SK-N-SH treated with all-trans-retinoic acid at 6 μM for 48 hours (cell line): ENCODE data around the gene ARRDC3.
A peak's percentile ranks its signal among the peaks of the same experiment; 100 is the strongest.

Experiments
- ATAC-seq: fragments of 200-7000 bp; cut with Tn5 transposase; 3 replicates; pipeline ENCODE4 v1.9.1; 2020; ENCODE audit warnings: mild to moderate bottlenecking, moderate library complexity
- ARNTL ChIP-seq: fragments of 450-650 bp; formaldehyde crosslinking; IDR thresholded peaks from 2 replicates; pipeline ENCODE4 v1.5.0; 2020; ENCODE audit warnings: low read depth, mild to moderate bottlenecking, moderate library complexity, borderline replicate concordance
- BACH2 ChIP-seq: fragments of 250-450 bp; sonication (Bioruptor Pico); IDR thresholded peaks from 2 replicates; pipeline ENCODE4 v1.9.0; 2021; ENCODE audit warnings: mild to moderate bottlenecking, borderline replicate concordance
- CSDC2 ChIP-seq: fragments of 250-450 bp; sonication (Bioruptor Pico); IDR thresholded peaks from 2 replicates; pipeline ENCODE4 v1.5.0; 2020; ENCODE audit warnings: mild to moderate bottlenecking, moderate library complexity
- CSRNP3 ChIP-seq: fragments of 250-450 bp; sonication (Bioruptor Pico); IDR thresholded peaks from 2 replicates; pipeline ENCODE4 v1.5.1; 2021; ENCODE audit warnings: mild to moderate bottlenecking, moderate library complexity
- ESRRG ChIP-seq: fragments of 250-450 bp; sonication (Bioruptor Pico); IDR thresholded peaks from 2 replicates; pipeline ENCODE4 v1.6.1; 2021; ENCODE audit warnings: mild to moderate bottlenecking
- GLIS3 ChIP-seq: fragments of 250-450 bp; sonication (Bioruptor Pico); IDR thresholded peaks from 2 replicates; pipeline ENCODE4 v1.5.0; 2020; ENCODE audit warnings: mild to moderate bottlenecking, moderate library complexity
- ISL1 ChIP-seq: fragments of 250-450 bp; sonication (Bioruptor Pico); IDR thresholded peaks from 2 replicates; pipeline ENCODE4 v2.1.2; 2022; ENCODE audit warnings: mild to moderate bottlenecking, moderate library complexity
- OSR1 ChIP-seq: fragments of 250-450 bp; sonication (Bioruptor Pico); IDR thresholded peaks from 2 replicates; pipeline ENCODE4 v1.8.0; 2022; ENCODE audit warnings: moderate library complexity, mild to moderate bottlenecking, inconsistent platforms
- PATZ1 ChIP-seq: fragments of 250-450 bp; sonication (Bioruptor Pico); IDR thresholded peaks from 2 replicates; pipeline ENCODE4 v1.8.0; 2020; ENCODE audit warnings: mild to moderate bottlenecking, moderate library complexity, borderline replicate concordance
- POU6F1 ChIP-seq: fragments of 250-450 bp; sonication (Bioruptor Pico); IDR thresholded peaks from 2 replicates; pipeline ENCODE4 v1.8.0; 2021; ENCODE audit warnings: low read depth, mild to moderate bottlenecking, moderate library complexity, borderline replicate concordance
- PPARA ChIP-seq: fragments of 250-450 bp; sonication (Bioruptor Pico); IDR thresholded peaks from 2 replicates; pipeline ENCODE4 v1.5.0; 2020; ENCODE audit warnings: mild to moderate bottlenecking, borderline replicate concordance
- SNAI2 ChIP-seq: fragments of 250-450 bp; sonication (Bioruptor Pico); IDR thresholded peaks from 2 replicates; pipeline ENCODE4 v1.5.0; 2020; ENCODE audit warnings: mild to moderate bottlenecking, moderate library complexity
- TCF4 ChIP-seq: fragments of 250-450 bp; sonication (Bioruptor Pico); IDR thresholded peaks from 2 replicates; pipeline ENCODE4 v1.8.0; 2021; ENCODE audit warnings: mild to moderate bottlenecking, moderate library complexity, borderline replicate concordance
- TOX ChIP-seq: fragments of 250-450 bp; sonication (Bioruptor Pico); IDR thresholded peaks from 2 replicates; pipeline ENCODE4 v1.8.0; 2021; ENCODE audit warnings: mild to moderate bottlenecking, moderate library complexity, borderline replicate concordance
- TSHZ2 ChIP-seq: fragments of 250-450 bp; sonication (Bioruptor Pico); IDR thresholded peaks from 2 replicates; pipeline ENCODE4 v1.5.0; 2020; ENCODE audit warnings: mild to moderate bottlenecking, moderate library complexity
- ZC3H10 ChIP-seq: fragments of 250-450 bp; sonication (Bioruptor Pico); IDR thresholded peaks from 2 replicates; pipeline ENCODE4 v1.5.1; 2021; ENCODE audit warnings: mild to moderate bottlenecking, moderate library complexity
- ZFP3 ChIP-seq: fragments of 250-450 bp; sonication (Bioruptor Pico); IDR thresholded peaks from 2 replicates; pipeline ENCODE4 v1.5.0; 2020; ENCODE audit warnings: mild to moderate bottlenecking, moderate library complexity
- ZFP30 ChIP-seq: fragments of 450-650 bp; formaldehyde crosslinking; IDR thresholded peaks from 2 replicates; pipeline ENCODE4 v1.5.0; 2022; ENCODE audit warnings: mild to moderate bottlenecking, moderate library complexity
- ZNF565 ChIP-seq: fragments of 450-650 bp; formaldehyde crosslinking; conservative IDR thresholded peaks from 2 replicates; pipeline ENCODE4 v1.5.0; 2020; ENCODE audit warnings: low read depth, mild to moderate bottlenecking, moderate library complexity
- ZNF70 ChIP-seq: fragments of 450-650 bp; formaldehyde crosslinking; IDR thresholded peaks from 2 replicates; pipeline ENCODE4 v1.5.0; 2020; ENCODE audit warnings: mild to moderate bottlenecking, moderate library complexity
- ZNF8 ChIP-seq: fragments of 450-650 bp; formaldehyde crosslinking; IDR thresholded peaks from 2 replicates; pipeline ENCODE4 v1.5.0; 2020; ENCODE audit warnings: mild to moderate bottlenecking, moderate library complexity

ARRDC3 gene

GRCh38 chr5:91365498-91365897 lies 17.6 kb downstream of the ARRDC3 start:
- TF ChIP-seq ZFP30 (CRISPR knock-in tag) (no peak), TOX (CRISPR knock-in tag) (no peak), BACH2 (no peak), PATZ1 (CRISPR knock-in tag) (no peak), ESRRG (no peak), ZNF8 (CRISPR knock-in tag) (no peak), TSHZ2 (no peak), ZC3H10 (no peak), ZFP3 (CRISPR knock-in tag) (no peak), ZNF565 (CRISPR knock-in tag) (no peak), SNAI2 (CRISPR knock-in tag) (no peak), PPARA (CRISPR knock-in tag) (no peak), POU6F1 (CRISPR knock-in tag) (no peak)
- ATAC-seq, result peak; percentile 4; the same call in 2 of the 3 replicates

GRCh38 chr5:91362935-91363334 lies 20.2 kb downstream of the ARRDC3 start:
- no peak for ATAC-seq
- no peak for TF ChIP-seq BACH2
- no peak for TF ChIP-seq ZFP3 (CRISPR knock-in tag)
- TF ChIP-seq OSR1 (CRISPR knock-in tag), result no peak
- TF ChIP-seq CSDC2, result no peak
- TF ChIP-seq GLIS3 (CRISPR knock-in tag), result no peak
- TF ChIP-seq PPARA (CRISPR knock-in tag), result no peak
- TF ChIP-seq ZFP30 (CRISPR knock-in tag), result no peak
- TF ChIP-seq TOX (CRISPR knock-in tag), result no peak
- no peak for TF ChIP-seq PATZ1 (CRISPR knock-in tag)
- no peak for TF ChIP-seq TSHZ2
- TF ChIP-seq ZNF565 (CRISPR knock-in tag), result no peak
- TF ChIP-seq ARNTL (CRISPR knock-in tag), result no peak
- no peak for TF ChIP-seq CSRNP3
- no peak for TF ChIP-seq ISL1
- no peak for TF ChIP-seq ZNF8 (CRISPR knock-in tag)
- no peak for TF ChIP-seq TCF4 (CRISPR knock-in tag)
- TF ChIP-seq ZC3H10, result no peak
- TF ChIP-seq ZNF70, result no peak
- no peak for TF ChIP-seq POU6F1 (CRISPR knock-in tag)
